Astrocyte (in vitro differentiated cells and primary cell): ENCODE data around the gene SPNS1. TPM values are rescaled to one million over a fixed set of nuclear protein-coding genes. Genes with fewer than 3 reads are reported as not detected.

Experiments
- DNase-seq: peaks from one replicate; pipeline ENCODE4 v3.0.0-alpha.2; 2010; ENCODE audit warnings: low read depth
- FAIRE-seq: peaks from 2 replicates; lab custom pipeline; 2011; peaks lifted over from hg19 to GRCh38; lab: Jason Lieb, UNC
- H2AFZ ChIP-seq: 2 replicates; pipeline ENCODE4 v1.6.0; 2012; ENCODE audit warnings: low read depth, low read length, inconsistent platforms
- H3K27ac ChIP-seq: 2 replicates; pipeline ENCODE4 v1.5.1; 2011; ENCODE audit warnings: low read depth, low read length, inconsistent platforms
- H3K27me3 ChIP-seq: 2 replicates; pipeline ENCODE4 v1.6.0; 2011; ENCODE audit warnings: low read length, inconsistent platforms; ENCODE audit not compliant: insufficient read depth
- H3K36me3 ChIP-seq: 2 replicates; pipeline ENCODE4 v1.5.1; 2011; ENCODE audit warnings: low read length, inconsistent platforms; ENCODE audit not compliant: insufficient read depth
- H3K4me1 ChIP-seq: 2 replicates; pipeline ENCODE4 v1.5.1; 2011; ENCODE audit warnings: low read length, inconsistent platforms; ENCODE audit not compliant: insufficient read depth
- H3K4me2 ChIP-seq: 2 replicates; pipeline ENCODE4 v1.6.0; 2012; ENCODE audit warnings: low read length, inconsistent platforms
- H3K4me3 ChIP-seq: 2 replicates; pipeline ENCODE4 v1.5.1; 2011; ENCODE audit warnings: low read depth, mild to moderate bottlenecking, low read length, inconsistent platforms; ENCODE audit not compliant: insufficient read depth
- H3K79me2 ChIP-seq: 2 replicates; pipeline ENCODE4 v1.6.0; 2012; ENCODE audit warnings: mild to moderate bottlenecking, low read length, inconsistent platforms; ENCODE audit not compliant: insufficient read depth
- H3K9ac ChIP-seq: 2 replicates; pipeline ENCODE4 v1.6.0; 2012; ENCODE audit warnings: mild to moderate bottlenecking, low read length, inconsistent platforms
- H3K9me3 ChIP-seq: 2 replicates; pipeline ENCODE4 v1.5.1; 2012; ENCODE audit warnings: low read depth, mild to moderate bottlenecking, low read length, inconsistent platforms; ENCODE audit not compliant: insufficient read depth
- H4K20me1 ChIP-seq: 2 replicates; pipeline ENCODE4 v1.6.0; 2012; ENCODE audit warnings: low read length, inconsistent platforms; ENCODE audit not compliant: insufficient read depth
- H3K27ac Mint-ChIP-seq: one replicate; pipeline ENCODE4 v1.8.0; 2021; ENCODE audit warnings: mild to moderate bottlenecking, mixed read lengths; ENCODE audit not compliant: unreplicated experiment
- H3K27me3 Mint-ChIP-seq: one replicate; pipeline ENCODE4 v1.8.0; 2021; ENCODE audit warnings: low read depth, mixed read lengths; ENCODE audit not compliant: unreplicated experiment
- H3K36me3 Mint-ChIP-seq: one replicate; pipeline ENCODE4 v1.8.0; 2021; ENCODE audit warnings: low read depth, mixed read lengths; ENCODE audit not compliant: unreplicated experiment
- H3K4me1 Mint-ChIP-seq: one replicate; pipeline ENCODE4 v1.8.0; 2021; ENCODE audit warnings: low read depth, mixed read lengths; ENCODE audit not compliant: unreplicated experiment
- H3K4me3 Mint-ChIP-seq: one replicate; pipeline ENCODE4 v1.8.0; 2021; ENCODE audit warnings: mild to moderate bottlenecking, moderate library complexity, mixed read lengths; ENCODE audit not compliant: unreplicated experiment
- H3K9me3 Mint-ChIP-seq: one replicate; pipeline ENCODE4 v1.8.0; 2021; ENCODE audit warnings: mild to moderate bottlenecking, mixed read lengths; ENCODE audit not compliant: unreplicated experiment
- CTCF ChIP-seq: IDR thresholded peaks from 2 replicates; pipeline ENCODE4 v1.5.1; 2011; ENCODE audit warnings: low read depth, mild to moderate bottlenecking, inconsistent platforms, low read length, moderate library complexity; ENCODE audit not compliant: insufficient read depth
- EZH2 ChIP-seq: IDR thresholded peaks from 2 replicates; pipeline ENCODE4 v1.6.1; 2012; ENCODE audit warnings: mild to moderate bottlenecking, low read length, inconsistent platforms; ENCODE audit not compliant: insufficient read depth
- total RNA-seq: library from RNA; stranded (reverse); gene quantifications from 2 replicates; pipeline ENCODE4 v1.2.1, GENCODE V29; 2021

Gene SPNS1
- total RNA-seq, 1 donor from 2014 or later, result 57.8 TPM

GRCh38 chr16:28951410-28951943 lies 23.1 kb upstream of the SPNS1 start:
- Histone ChIP-seq H3K9ac (peak overlapping the region; percentile 82), H3K36me3 (peaks cover 20% of the 10 kb centered on the region), H3K9me3 (no peaks in the 10 kb centered on the region), H2AFZ (peak overlapping the region; percentile 82), H3K4me1 (peaks cover 8% of the 10 kb centered on the region), H3K4me2 (peak overlapping the region; percentile 94), H4K20me1 (peaks cover 10% of the 10 kb centered on the region), H3K4me3 (peak overlapping the region; percentile 71), H3K79me2 (peaks cover 27% of the 10 kb centered on the region), H3K27ac (peak overlapping the region; percentile 53), H3K27me3 (no peaks in the 10 kb centered on the region)
- peaks cover 5% of the 10 kb centered on the region for H3K27me3 Mint-ChIP-seq
- DNase-seq (no peak), FAIRE-seq (no peak)
- no peaks in the 10 kb centered on the region for H3K9me3 Mint-ChIP-seq
- H3K36me3 Mint-ChIP-seq, result peaks cover 5% of the 10 kb centered on the region
- H3K27ac Mint-ChIP-seq, result peak overlapping the region; percentile 68
- peaks cover 5% of the 10 kb centered on the region for H3K4me1 Mint-ChIP-seq
- no peak for TF ChIP-seq CTCF
- TF ChIP-seq EZH2, result no peak
- H3K4me3 Mint-ChIP-seq, result peak overlapping the region; percentile 90

GRCh38 chr16:28958216-28958615 lies 16.4 kb upstream of the SPNS1 start:
- no peaks in the 10 kb centered on the region for H4K20me1 ChIP-seq
- H3K27me3 Mint-ChIP-seq, result no peaks in the 10 kb centered on the region
- TF ChIP-seq EZH2, result no peak
- no peak for TF ChIP-seq CTCF
- no peak overlapping the region for H3K27ac ChIP-seq
- H3K4me2 ChIP-seq, result no peak overlapping the region
- no peaks in the 10 kb centered on the region for H3K9me3 Mint-ChIP-seq
- H3K4me3 Mint-ChIP-seq, result no peak overlapping the region
- H3K36me3 ChIP-seq, result peaks cover 36% of the 10 kb centered on the region
- DNase-seq, result no peak
- no peak for FAIRE-seq
- H3K4me1 Mint-ChIP-seq, result no peaks in the 10 kb centered on the region
- H2AFZ ChIP-seq, result no peak overlapping the region
- no peak overlapping the region for H3K9ac ChIP-seq
- H3K9me3 ChIP-seq, result no peaks in the 10 kb centered on the region
- H3K79me2 ChIP-seq, result peaks cover 4% of the 10 kb centered on the region
- no peaks in the 10 kb centered on the region for H3K4me1 ChIP-seq
- H3K4me3 ChIP-seq, result no peak overlapping the region
- H3K27me3 ChIP-seq, result no peaks in the 10 kb centered on the region
- H3K36me3 Mint-ChIP-seq, result peaks cover 17% of the 10 kb centered on the region
- no peak overlapping the region for H3K27ac Mint-ChIP-seq

- H3K27ac Mint-ChIP-seq, result no peak overlapping the region
- no peak overlapping the region for H3K4me3 ChIP-seq
- no peak overlapping the region for H3K4me2 ChIP-seq
- H3K4me1 Mint-ChIP-seq, result no peaks in the 10 kb centered on the region
- no peaks in the 10 kb centered on the region for H3K9me3 ChIP-seq
- H3K27me3 Mint-ChIP-seq, result no peaks in the 10 kb centered on the region
- no peaks in the 10 kb centered on the region for H3K9me3 Mint-ChIP-seq
- no peak overlapping the region for H3K9ac ChIP-seq
- H3K4me3 Mint-ChIP-seq, result no peak overlapping the region
- H2AFZ ChIP-seq, result no peak overlapping the region
- H3K4me1 ChIP-seq, result no peaks in the 10 kb centered on the region
- no peaks in the 10 kb centered on the region for H3K79me2 ChIP-seq
- peaks cover 34% of the 10 kb centered on the region for H3K36me3 ChIP-seq
- no peak for FAIRE-seq
- no peaks in the 10 kb centered on the region for H3K27me3 ChIP-seq
- TF ChIP-seq EZH2 (no peak), CTCF (no peak)
- DNase-seq, result no peak
- H3K27ac ChIP-seq, result no peak overlapping the region
- peaks cover 20% of the 10 kb centered on the region for H3K36me3 Mint-ChIP-seq
- H4K20me1 ChIP-seq, result no peaks in the 10 kb centered on the region
These were observed 15.7 kb upstream of the SPNS1 start for GRCh38 chr16:28958836-28959235.
